Panc1 (cell line): ENCODE results near the gene LLGL1.
"Not testable (repeated sequence)": the region's sequence is repeated elsewhere in the genome, so short reads cannot be mapped to it uniquely, and the experiment has no call there.

Experiments used
- REST ChIP-seq, 2 experiments: IDR thresholded peaks; 2 replicates each; pipeline ENCODE4 v1.6.1; 2011 to 2012; ENCODE audit warnings: low read depth in 2 of 2, control low read depth in 1 of 2, low read length in 1 of 2, mild to moderate bottlenecking in 1 of 2, moderate library complexity in 1 of 2; ENCODE audit not compliant: insufficient read depth in 1 of 2
- SIN3A ChIP-seq: IDR thresholded peaks from 2 replicates; pipeline ENCODE4 v1.6.1; 2012; ENCODE audit warnings: low read depth, mild to moderate bottlenecking, low read length, moderate library complexity, borderline replicate concordance; ENCODE audit not compliant: insufficient read depth
- TCF7L2 ChIP-seq: IDR thresholded peaks from 2 replicates; pipeline ENCODE4 v1.6.1; 2011; ENCODE audit warnings: mild to moderate bottlenecking, low read depth, low read length, inconsistent platforms
- TF ChIP-seq, protein P1 (sequence below): fragments of 450-650 bp; IDR thresholded peaks from 2 replicates; pipeline ENCODE4 v1.5.1; 2017; ENCODE audit warnings: mild to moderate bottlenecking

- TF ChIP-seq, protein P1, sequence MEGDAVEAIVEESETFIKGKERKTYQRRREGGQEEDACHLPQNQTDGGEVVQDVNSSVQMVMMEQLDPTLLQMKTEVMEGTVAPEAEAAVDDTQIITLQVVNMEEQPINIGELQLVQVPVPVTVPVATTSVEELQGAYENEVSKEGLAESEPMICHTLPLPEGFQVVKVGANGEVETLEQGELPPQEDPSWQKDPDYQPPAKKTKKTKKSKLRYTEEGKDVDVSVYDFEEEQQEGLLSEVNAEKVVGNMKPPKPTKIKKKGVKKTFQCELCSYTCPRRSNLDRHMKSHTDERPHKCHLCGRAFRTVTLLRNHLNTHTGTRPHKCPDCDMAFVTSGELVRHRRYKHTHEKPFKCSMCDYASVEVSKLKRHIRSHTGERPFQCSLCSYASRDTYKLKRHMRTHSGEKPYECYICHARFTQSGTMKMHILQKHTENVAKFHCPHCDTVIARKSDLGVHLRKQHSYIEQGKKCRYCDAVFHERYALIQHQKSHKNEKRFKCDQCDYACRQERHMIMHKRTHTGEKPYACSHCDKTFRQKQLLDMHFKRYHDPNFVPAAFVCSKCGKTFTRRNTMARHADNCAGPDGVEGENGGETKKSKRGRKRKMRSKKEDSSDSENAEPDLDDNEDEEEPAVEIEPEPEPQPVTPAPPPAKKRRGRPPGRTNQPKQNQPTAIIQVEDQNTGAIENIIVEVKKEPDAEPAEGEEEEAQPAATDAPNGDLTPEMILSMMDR: not testable (repeated sequence)
- TF ChIP-seq TCF7L2; SIN3A; REST (IDR thresholded peaks at IDR 0.05; ENCODE audit: insufficient read depth in 1 of 2, low read depth in 2 of 2, low read length in 1 of 2): not testable (repeated sequence)
Observed at GRCh38 chr17:18216906-18217305, 8.5 kb upstream of the LLGL1 start.
